GM18499 (cell line): ENCODE data around the gene MIF4GD.
"Not testable (repeated sequence)": the region's sequence is repeated elsewhere in the genome, so short reads cannot be mapped to it uniquely, and the experiment has no call there.

Experiments
- ATAC-seq: cut with Tn5 transposase; IDR thresholded peaks from one replicate; pipeline ENCODE4 v1.9.1; 2021; ENCODE audit warnings: moderate number of reproducible peaks; ENCODE audit not compliant: insufficient read depth, unreplicated experiment

MIF4GD gene

GRCh38 chr17:75289115-75289831, 18.2 kb upstream of the MIF4GD start, which contains the start of gene SLC25A19:
TSS of gene SLC25A19 (minus strand) at chr17:75289433. CDS start at chr17:75286764, 2,669 bp downstream.
- ATAC-seq: peak; percentile 84

DNA sequence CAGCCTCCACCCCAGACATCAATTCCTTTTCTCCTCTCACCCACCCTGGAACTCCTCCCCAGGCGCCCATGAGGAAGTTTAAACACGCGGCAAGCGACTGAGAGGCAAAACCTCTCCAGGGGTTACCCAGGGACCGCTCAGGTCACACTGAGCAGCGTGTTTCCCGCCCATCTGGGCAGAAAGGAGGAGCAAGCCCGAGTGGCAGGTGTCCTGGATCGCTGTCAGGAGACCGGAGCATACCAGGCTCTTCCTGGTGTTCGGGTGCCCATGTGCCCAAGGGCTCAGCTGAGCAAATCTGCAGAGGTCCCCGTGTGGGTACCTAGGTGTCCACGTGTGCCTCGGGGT, 17.7 kb upstream of the MIF4GD start:
- ATAC-seq: no peak

DNA sequence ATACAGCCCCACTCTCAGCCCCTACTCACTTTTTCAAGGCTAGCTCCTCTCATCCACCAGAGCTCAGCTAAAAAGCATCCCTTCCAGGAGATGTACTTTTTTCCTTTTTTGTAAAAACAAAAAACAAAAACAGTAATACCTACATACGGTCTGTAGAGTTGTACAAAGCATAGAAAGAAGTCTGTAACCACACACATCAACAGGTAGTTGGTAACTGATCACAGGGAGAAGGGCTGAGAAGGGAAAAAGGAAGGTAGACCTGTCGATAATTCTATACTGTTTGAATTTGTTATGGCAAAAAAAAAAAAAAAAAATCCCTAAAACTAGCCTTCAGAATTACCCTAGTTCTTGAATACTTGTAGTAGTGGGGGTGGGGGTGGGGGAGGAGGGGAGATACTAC, 17.3 kb upstream of the MIF4GD start:
- ATAC-seq: no peak

- no peak for ATAC-seq
Observed at GRCh38 chr17:75287221-75287620, 16.2 kb upstream of the MIF4GD start.

- ATAC-seq: no peak
Observed at GRCh38 chr17:75285123-75285522, 14.1 kb upstream of the MIF4GD start.

GRCh38 chr17:75280189-75280588, 9.2 kb upstream of the MIF4GD start:
- ATAC-seq: not testable (repeated sequence)

DNA sequence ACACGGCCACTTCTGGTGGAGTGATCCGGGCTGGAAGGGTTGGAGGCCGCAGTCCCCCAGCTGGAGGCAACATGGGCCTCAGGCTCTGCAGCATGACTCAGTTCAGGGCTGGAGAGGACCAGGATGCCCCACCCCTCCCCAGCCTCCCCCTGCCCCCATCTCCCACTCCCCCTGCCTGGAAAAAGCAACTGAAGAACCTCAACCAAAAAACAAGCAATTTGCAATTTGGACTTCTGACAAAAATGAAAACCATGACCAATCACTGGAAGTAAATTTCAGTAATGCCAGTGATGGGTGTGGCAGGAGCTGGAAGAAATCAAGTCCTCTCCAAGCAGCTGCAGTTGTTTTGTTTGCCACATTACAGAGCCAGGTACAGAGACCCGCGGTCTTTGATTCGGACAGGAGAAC, 6.6 kb upstream of the MIF4GD start:
- no peak for ATAC-seq

DNA sequence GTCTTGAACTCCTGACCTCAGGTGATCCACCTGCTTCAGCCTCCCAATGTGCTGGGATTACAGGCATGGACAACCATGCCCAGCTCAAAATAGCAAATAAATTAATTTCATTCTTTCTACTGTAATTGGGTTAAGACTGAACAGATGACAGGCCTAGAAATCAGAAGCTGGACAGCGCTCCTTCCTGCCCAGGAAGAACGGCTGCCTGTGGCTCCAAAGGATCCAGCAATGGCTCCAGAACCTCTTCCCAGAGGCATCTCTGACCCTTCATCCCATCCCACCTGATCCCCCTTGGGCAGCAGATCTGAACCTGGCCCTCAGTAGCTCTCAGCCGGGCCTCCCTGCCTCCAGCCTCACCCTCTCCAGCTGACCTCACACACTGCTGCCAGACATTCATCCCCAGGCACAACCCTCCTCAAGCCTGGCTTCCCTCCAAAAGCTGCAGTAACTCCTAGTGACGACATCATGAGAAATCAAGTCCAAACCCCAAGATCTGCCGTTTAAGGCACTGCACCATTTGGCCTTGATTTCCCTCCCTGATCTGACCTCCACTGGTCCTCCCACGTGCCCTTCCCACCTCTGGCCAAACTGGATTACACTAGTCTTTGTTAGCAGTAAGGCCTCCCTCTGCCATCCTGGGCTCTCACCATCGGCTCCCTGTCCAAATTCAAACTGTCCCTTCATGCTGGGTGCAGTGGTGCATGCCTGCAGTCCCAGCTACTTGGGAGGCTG, 3.1 kb upstream of the MIF4GD start:
- no peak for ATAC-seq

DNA sequence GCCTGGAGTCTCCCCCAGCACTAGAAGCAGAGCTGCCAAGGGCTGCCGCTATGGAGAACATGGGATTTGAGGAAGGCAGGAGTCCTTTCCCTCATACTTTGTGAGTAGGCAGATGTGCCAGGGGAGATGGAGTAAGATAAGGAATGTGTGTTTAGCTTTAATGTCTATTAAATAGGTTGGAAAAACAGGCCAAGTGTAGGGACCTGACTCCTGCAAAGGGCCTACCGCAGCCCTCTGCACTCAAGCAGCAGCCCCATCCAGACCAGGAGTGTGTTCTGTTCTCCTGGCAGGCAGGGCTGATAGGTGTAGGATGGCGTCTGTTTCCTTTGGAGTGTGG, 1.8 kb upstream of the MIF4GD start:
- no peak for ATAC-seq

- no peak for ATAC-seq
Observed at GRCh38 chr17:75271955-75272847, 1.2 kb upstream of the MIF4GD start.

DNA sequence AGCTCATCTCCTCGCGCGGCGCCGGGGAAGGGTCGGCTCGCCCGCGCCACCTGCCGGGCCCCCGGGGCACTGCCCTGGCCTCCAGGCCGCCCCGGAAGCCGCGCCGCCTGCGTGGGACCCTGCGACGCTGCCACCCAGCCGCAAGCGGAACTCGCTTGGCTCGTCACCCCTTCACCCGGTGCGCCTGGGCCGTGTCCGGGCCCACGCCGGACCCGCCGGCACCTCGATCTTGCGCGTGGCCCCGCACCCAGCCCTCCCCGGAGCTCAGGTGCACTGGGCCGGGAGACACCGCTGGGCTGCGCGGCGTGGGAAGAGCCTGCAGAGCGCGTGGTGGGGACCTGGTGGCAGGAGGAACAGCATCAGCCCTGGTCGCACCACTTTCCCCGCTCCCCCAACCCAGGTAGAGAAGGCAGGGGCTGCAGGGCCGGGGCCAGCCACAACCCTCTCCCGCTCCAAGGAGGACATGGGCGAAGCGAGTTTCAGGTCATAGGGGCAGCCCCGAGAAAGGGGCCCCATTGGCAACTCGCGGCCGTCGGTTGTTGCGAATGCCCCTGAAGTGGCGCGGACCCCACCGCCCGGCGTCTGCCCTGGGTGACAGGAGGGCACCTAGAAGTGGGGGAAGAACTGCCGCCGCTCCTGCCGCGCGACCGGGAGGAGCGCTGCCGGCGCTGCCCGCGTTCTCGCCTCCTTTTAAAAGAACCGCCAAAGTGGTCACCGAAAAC, 363 bp upstream of the MIF4GD start:
- ATAC-seq: no peak

DNA sequence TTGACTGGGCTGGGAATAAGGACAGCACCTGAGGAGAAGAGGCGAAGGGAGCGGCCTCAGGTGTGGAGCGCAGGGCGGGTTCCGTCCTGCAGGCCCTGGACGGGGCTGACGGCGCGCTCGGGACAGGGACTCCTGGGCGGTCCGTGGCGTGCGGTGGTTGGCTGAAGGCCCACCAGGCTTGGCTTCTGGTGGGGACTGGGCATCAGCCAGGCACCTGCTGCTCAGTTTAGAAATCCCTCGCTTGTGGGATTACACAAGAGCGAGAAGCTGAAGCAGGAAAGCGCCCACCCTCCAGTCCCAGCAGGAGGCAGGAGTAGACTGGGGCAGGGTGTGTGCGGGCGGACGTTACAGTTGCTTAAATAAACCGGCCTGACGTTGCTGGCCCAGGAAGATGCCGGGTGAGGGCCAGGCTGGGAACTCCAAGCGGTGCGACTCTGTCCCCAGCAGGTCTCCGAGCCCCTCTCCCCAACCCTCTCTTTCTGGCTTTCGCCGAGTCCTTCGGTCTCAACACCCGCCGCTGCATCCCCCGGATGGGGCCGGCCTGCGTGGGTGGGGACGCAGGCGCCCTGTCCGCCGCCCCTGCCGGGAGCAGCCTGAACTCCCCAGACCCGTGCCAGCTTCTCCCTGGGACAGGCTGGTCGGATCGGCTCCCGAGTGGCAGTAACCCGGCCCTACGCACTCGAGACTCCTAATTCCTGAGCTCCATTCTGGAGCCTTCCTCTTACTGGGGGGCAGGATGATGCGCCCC, 639 bp downstream of the MIF4GD start:
- ATAC-seq: no peak

GRCh38 chr17:75269844-75270217, 1.2 kb downstream of the MIF4GD start:
- no peak for ATAC-seq

GRCh38 chr17:75267411-75268232, 3.4 kb downstream of the MIF4GD start:
- ATAC-seq: no peak

DNA sequence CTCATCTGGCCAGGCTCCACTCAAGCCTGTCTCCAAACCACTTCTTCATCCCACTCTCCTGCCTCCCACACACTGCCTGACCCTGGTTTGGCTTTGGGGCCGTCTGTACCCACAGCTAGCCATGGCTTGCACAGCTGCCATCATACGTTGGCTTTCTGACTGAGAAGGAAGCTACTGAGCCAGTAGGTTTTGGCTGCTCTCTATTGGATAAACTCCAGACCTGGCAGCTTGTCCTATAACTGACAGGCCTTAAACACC, 3.9 kb downstream of the MIF4GD start:
- no peak for ATAC-seq

GRCh38 chr17:75266316-75267152, 4.5 kb downstream of the MIF4GD start:
- ATAC-seq: no peak

- ATAC-seq: no peak
Observed at GRCh38 chr17:75265614-75266315, 5.3 kb downstream of the MIF4GD start.

DNA sequence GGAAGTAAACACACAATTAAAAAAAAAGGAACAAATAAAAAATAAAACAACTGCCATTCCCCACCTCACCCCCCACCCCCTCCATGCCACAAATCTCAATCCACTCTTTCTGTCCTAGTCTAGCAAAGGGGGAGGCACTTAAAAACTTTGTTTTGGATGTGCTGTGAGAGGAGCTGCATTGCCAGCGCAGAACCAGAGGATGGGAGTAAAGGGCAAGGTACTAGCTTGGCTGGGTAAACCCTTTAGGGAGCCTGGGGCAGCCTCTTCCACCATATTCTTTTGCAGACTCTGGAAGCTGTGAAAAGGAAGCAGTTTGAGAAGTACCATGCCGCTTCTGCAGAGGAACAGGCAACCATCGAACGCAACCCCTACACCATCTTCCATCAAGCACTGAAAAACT, 8.0 kb downstream of the MIF4GD start:
- ATAC-seq: no peak
